ENCODE measurements around the gene NRP2.

Gene NRP2

GRCh38 chr2:205755923-205756322, 73.6 kb downstream of the NRP2 start:
- DNase-seq: no peak

GRCh38 chr2:205757271-205757670, 75.0 kb downstream of the NRP2 start:
- no peak for DNase-seq

- DNase-seq: no peak
Observed at GRCh38 chr2:205758051-205758450, 75.8 kb downstream of the NRP2 start.

GRCh38 chr2:205758500-205758899, 76.2 kb downstream of the NRP2 start:
- no peak for DNase-seq

GRCh38 chr2:205759257-205759656, 77.0 kb downstream of the NRP2 start:
- DNase-seq: no peak

GRCh38 chr2:205759732-205760131, 77.4 kb downstream of the NRP2 start:
- DNase-seq: no peak

GRCh38 chr2:205760157-205760556, 77.9 kb downstream of the NRP2 start:
- DNase-seq: no peak

GRCh38 chr2:205761421-205761820, 79.1 kb downstream of the NRP2 start:
- DNase-seq: no peak

GRCh38 chr2:205762881-205763280, 80.6 kb downstream of the NRP2 start:
- no peak for DNase-seq

GRCh38 chr2:205763708-205764211, 81.5 kb downstream of the NRP2 start:
- peak; percentile 20 to 25 for DNase-seq

GRCh38 chr2:205764270-205764746, 82.0 kb downstream of the NRP2 start:
- DNase-seq: no peak

GRCh38 chr2:205765151-205765550, 82.8 kb downstream of the NRP2 start:
- DNase-seq: no peak

GRCh38 chr2:205766779-205767359, 84.6 kb downstream of the NRP2 start:
- DNase-seq: peak; percentile 53 to 58

GRCh38 chr2:205767617-205768016, 85.3 kb downstream of the NRP2 start:
- no peak for DNase-seq

GRCh38 chr2:205768341-205768740, 86.0 kb downstream of the NRP2 start:
- no peak for DNase-seq

GRCh38 chr2:205768815-205769494, 86.7 kb downstream of the NRP2 start:
- DNase-seq: no peak

GRCh38 chr2:205769495-205769850, 87.2 kb downstream of the NRP2 start:
- DNase-seq: no peak

- DNase-seq: no peak
Observed at GRCh38 chr2:205769879-205770278, 87.6 kb downstream of the NRP2 start.

- DNase-seq: no peak
Observed at GRCh38 chr2:205770577-205770976, 88.3 kb downstream of the NRP2 start.

- no peak for DNase-seq
Observed at GRCh38 chr2:205771031-205771430, 88.7 kb downstream of the NRP2 start.

GRCh38 chr2:205771666-205772065, 89.4 kb downstream of the NRP2 start:
- no peak for DNase-seq

GRCh38 chr2:205772983-205773382, 90.7 kb downstream of the NRP2 start:
- no peak for DNase-seq

- no peak for DNase-seq
Observed at GRCh38 chr2:205773989-205774388, 91.7 kb downstream of the NRP2 start.

GRCh38 chr2:205775097-205775877, 93.0 kb downstream of the NRP2 start:
- no peak for DNase-seq

All from inflammatory macrophage (primary cell).